GM12878 (cell line): ENCODE measurements around the gene KCNK1. TPM values are rescaled to one million over a fixed set of nuclear protein-coding genes. Genes with fewer than 3 reads are reported as not detected.

Experiments used
- BHLHE40 ChIP-seq, 2 experiments: fragments of 450-650 bp in 1 of 2; IDR thresholded peaks; 2 replicates each; pipeline ENCODE4 v1.6.1; 2011 to 2017; ENCODE audit warnings: low read depth in 2 of 2, borderline replicate concordance in 1 of 2, improper control_type of control experiment in 1 of 2, low read length in 1 of 2, mild to moderate bottlenecking in 1 of 2
- CBX5 ChIP-seq: sonication (generic); IDR thresholded peaks from 2 replicates; pipeline ENCODE4 v1.6.1; 2016; ENCODE audit warnings: low read depth, moderate library complexity, mild to moderate bottlenecking, inconsistent platforms
- FOXM1 ChIP-seq: IDR thresholded peaks from 2 replicates; pipeline ENCODE4 v1.6.1; 2012; ENCODE audit warnings: low read depth, mild to moderate bottlenecking, inconsistent platforms, low read length, moderate library complexity
- PRDM15 ChIP-seq: fragments of 450-650 bp; formaldehyde crosslinking; IDR thresholded peaks from 2 replicates; pipeline ENCODE4 v1.4.0; 2020; ENCODE audit warnings: mild to moderate bottlenecking, moderate library complexity
- RCOR1 ChIP-seq: conservative IDR thresholded peaks from 2 replicates; pipeline ENCODE4 v1.6.1; 2012; ENCODE audit warnings: low read depth, low read length, improper control_type of control experiment
- SMARCA5 ChIP-seq: fragments of 450-650 bp; IDR thresholded peaks from 2 replicates; pipeline ENCODE4 v1.6.1; 2017; ENCODE audit warnings: mild to moderate bottlenecking
- SREBF1 ChIP-seq: IDR thresholded peaks from 2 replicates; pipeline ENCODE4 v1.6.1; 2012; ENCODE audit warnings: mild to moderate bottlenecking, low read length
- ZBED1 ChIP-seq: IDR thresholded peaks from 2 replicates; pipeline ENCODE4 v1.6.1; 2016; ENCODE audit warnings: borderline replicate concordance
- ZNF217 ChIP-seq: fragments of 450-650 bp; IDR thresholded peaks from 2 replicates; pipeline ENCODE4 v1.6.1; 2017; ENCODE audit warnings: antibody characterized with exemption, mild to moderate bottlenecking
- ZNF592 ChIP-seq: fragments of 450-650 bp; IDR thresholded peaks from 2 replicates; pipeline ENCODE4 v1.6.1; 2017; ENCODE audit warnings: mild to moderate bottlenecking, moderate library complexity
- polyA plus RNA-seq, 11 experiments: library from polyadenylated mRNA; depleted of rRNA in 4 of 11; unstranded in 6 of 11; stranded (reverse) in 5 of 11; fragments of >200 nt; fragmentation: Nextera tagmentation in 4 of 11; fragmentation: Illumina TruSeq in 1 of 11; extraction: Ambion mirVana in 4 of 11; extraction: Trizol in 1 of 11; gene quantifications; 1 replicate in 1 of 11; 2 replicates in 10 of 11; pipeline versions ENCODE4 v1.2.1 to v1.2.3, GENCODE V29; 2011 to 2016; ENCODE audit warnings: inconsistent platforms in 2 of 11, missing spikeins in 2 of 11, low read depth in 1 of 11
- total RNA-seq, 4 experiments: library from RNA; depleted of rRNA in 3 of 4; stranded (reverse); fragments of >200 nt in 3 of 4; fragmentation: Illumina TruSeq in 1 of 4; extraction: Trizol in 1 of 4; gene quantifications; 2 replicates each; pipeline versions ENCODE4 v1.2.1 to v1.2.3, GENCODE V29; 2013 to 2021

KCNK1 gene
- total and polyA plus RNA-seq, 10 of the 15 experiments (the other 5 are each of a cell fraction or from before 2014, with no cell fraction given), result 9.4 to 27.6 (median 15.1) TPM

DNA sequence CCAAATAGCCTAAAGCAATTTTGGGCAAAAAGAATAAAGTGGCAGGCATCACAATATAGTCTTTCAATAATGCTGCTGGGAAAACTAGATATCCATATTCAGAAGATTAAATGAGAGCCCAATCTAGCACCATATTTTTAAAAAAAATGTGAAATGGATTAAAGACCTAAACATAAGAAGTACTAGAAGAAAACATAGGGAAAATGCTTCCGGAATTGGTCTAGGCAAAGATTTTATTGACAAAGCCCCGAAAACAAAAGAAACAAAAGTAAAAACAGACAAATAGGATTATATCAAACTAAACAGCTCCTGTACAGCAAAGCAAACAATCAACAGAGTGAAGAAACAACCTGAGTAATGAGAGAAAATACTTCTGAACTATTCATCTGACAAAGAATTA lies 48.6 kb upstream of the KCNK1 start (continued):
- TF ChIP-seq PRDM15 (CRISPR knock-in tag) (no peak), ZNF217 (no peak), ZNF592 (no peak), SREBF1 (no peak), SMARCA5 (no peak), FOXM1 (no peak), CBX5 (no peak), ZBED1 (no peak), RCOR1 (no peak), BHLHE40 (IDR thresholded peaks at IDR 0.05; ENCODE audit: borderline replicate concordance in 1 of 2, low read depth in 2 of 2, low read length in 1 of 2) (no peak)
